HCT116 (cell line): Measurements from ENCODE around the gene RMDN2.

Source experiments
- ATF3 ChIP-seq: IDR thresholded peaks from 2 replicates; pipeline ENCODE4 v1.6.1; 2012
- CBX3 ChIP-seq: IDR thresholded peaks from 2 replicates; pipeline ENCODE4 v1.6.1; 2012; ENCODE audit warnings: low read depth
- CEBPB ChIP-seq: IDR thresholded peaks from 2 replicates; pipeline ENCODE4 v1.6.1; 2012; ENCODE audit warnings: low read depth
- CTCF ChIP-seq, 3 experiments: fragments of 200-600 bp in 1 of 3; sonication (generic) in 1 of 3; IDR thresholded peaks in 2 of 3; conservative IDR thresholded peaks in 1 of 3; 2 replicates each; pipeline ENCODE4 v1.5.1; 2012 to 2017; ENCODE audit warnings: low read depth in 2 of 3, low read length in 2 of 3, antibody characterized with exemption in 1 of 3, borderline replicate concordance in 1 of 3, control low read depth in 1 of 3, mild to moderate bottlenecking in 1 of 3, mixed read lengths in 1 of 3, mixed run types in 1 of 3, moderate library complexity in 1 of 3; ENCODE audit not compliant: insufficient read depth in 1 of 3
- EGR1 ChIP-seq: IDR thresholded peaks from 2 replicates; pipeline ENCODE4 v1.6.1; 2012; ENCODE audit warnings: low read depth
- EZH2 ChIP-seq: fragments of 200-600 bp; sonication (generic); IDR thresholded peaks from 2 replicates; pipeline ENCODE4 v1.6.1; 2017; ENCODE audit warnings: antibody characterized with exemption, mixed run types
- EZH2phosphoT487 ChIP-seq: fragments of 200-600 bp; IDR thresholded peaks from 2 replicates; pipeline ENCODE4 v1.6.1; 2018; ENCODE audit warnings: antibody characterized with exemption, borderline replicate concordance
- POLR2A ChIP-seq: IDR thresholded peaks from 2 replicates; pipeline ENCODE4 v1.7.0; 2011; ENCODE audit warnings: borderline replicate concordance; ENCODE audit not compliant: insufficient read depth, insufficient read length; ENCODE audit errors: extremely low read depth
- POLR2AphosphoS5 ChIP-seq: IDR thresholded peaks from 2 replicates; pipeline ENCODE4 v1.6.1; 2011; ENCODE audit warnings: mild to moderate bottlenecking, low read depth, low read length, moderate library complexity
- RAD21 ChIP-seq: IDR thresholded peaks from 2 replicates; pipeline ENCODE4 v1.6.1; 2012; ENCODE audit warnings: low read depth, mild to moderate bottlenecking
- REST ChIP-seq: IDR thresholded peaks from 2 replicates; pipeline ENCODE4 v1.6.1; 2012; ENCODE audit warnings: low read depth
- YY1 ChIP-seq: IDR thresholded peaks from 2 replicates; pipeline ENCODE4 v1.6.1; 2011; ENCODE audit warnings: low read length, low read depth, moderate library complexity, mild to moderate bottlenecking; ENCODE audit not compliant: insufficient replicate concordance; ENCODE audit errors: extremely low read depth
- ZNF274 ChIP-seq: fragments of 200-500 bp; sonication (Bioruptor generic); IDR thresholded peaks from 2 replicates; pipeline ENCODE4 v1.6.1; 2014; ENCODE audit warnings: mild to moderate bottlenecking, low read depth, low read length, inconsistent platforms
- TF ChIP-seq, protein P1 (sequence below): IDR thresholded peaks from 2 replicates; pipeline ENCODE4 v1.6.1; 2011; ENCODE audit warnings: mild to moderate bottlenecking, low read length, moderate library complexity; ENCODE audit not compliant: insufficient replicate concordance; ENCODE audit errors: extremely low read depth

- TF ChIP-seq RAD21, result no peak
- no peak for TF ChIP-seq REST
- no peak for TF ChIP-seq CTCF (IDR thresholded peaks at IDR 0.05 in 2 of 3, conservative IDR thresholded peaks at IDR 0.05 in 1 of 3; ENCODE audit: borderline replicate concordance in 1 of 3, insufficient read depth in 1 of 3, low read depth in 2 of 3, low read length in 2 of 3)
- TF ChIP-seq EZH2, result no peak
- no peak for TF ChIP-seq POLR2A
- TF ChIP-seq CEBPB, result no peak
- no peak for TF ChIP-seq CBX3
- TF ChIP-seq ZNF274, result no peak
- TF ChIP-seq POLR2AphosphoS5, result no peak
- no peak for TF ChIP-seq YY1
- TF ChIP-seq, protein P1, sequence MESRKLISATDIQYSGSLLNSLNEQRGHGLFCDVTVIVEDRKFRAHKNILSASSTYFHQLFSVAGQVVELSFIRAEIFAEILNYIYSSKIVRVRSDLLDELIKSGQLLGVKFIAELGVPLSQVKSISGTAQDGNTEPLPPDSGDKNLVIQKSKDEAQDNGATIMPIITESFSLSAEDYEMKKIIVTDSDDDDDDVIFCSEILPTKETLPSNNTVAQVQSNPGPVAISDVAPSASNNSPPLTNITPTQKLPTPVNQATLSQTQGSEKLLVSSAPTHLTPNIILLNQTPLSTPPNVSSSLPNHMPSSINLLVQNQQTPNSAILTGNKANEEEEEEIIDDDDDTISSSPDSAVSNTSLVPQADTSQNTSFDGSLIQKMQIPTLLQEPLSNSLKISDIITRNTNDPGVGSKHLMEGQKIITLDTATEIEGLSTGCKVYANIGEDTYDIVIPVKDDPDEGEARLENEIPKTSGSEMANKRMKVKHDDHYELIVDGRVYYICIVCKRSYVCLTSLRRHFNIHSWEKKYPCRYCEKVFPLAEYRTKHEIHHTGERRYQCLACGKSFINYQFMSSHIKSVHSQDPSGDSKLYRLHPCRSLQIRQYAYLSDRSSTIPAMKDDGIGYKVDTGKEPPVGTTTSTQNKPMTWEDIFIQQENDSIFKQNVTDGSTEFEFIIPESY, result no peak
- no peak for TF ChIP-seq EZH2phosphoT487
- no peak for TF ChIP-seq EGR1
- TF ChIP-seq ATF3, result no peak
These were observed 43.7 kb upstream of the RMDN2 start for GRCh38 chr2:37881397-37881796.
